NCI-H2227 (cell line): Measurements from ENCODE around the gene ABI3BP.
"Not testable (repeated sequence)": the region's sequence is repeated elsewhere in the genome, so short reads cannot be mapped to it uniquely, and the experiment has no call there.

Source experiments
- DNase-seq: peaks from one replicate; lab custom pipeline; 2025; ENCODE audit not compliant: unreplicated experiment; lab: John Stamatoyannopoulos, UW

The ABI3BP gene

DNA sequence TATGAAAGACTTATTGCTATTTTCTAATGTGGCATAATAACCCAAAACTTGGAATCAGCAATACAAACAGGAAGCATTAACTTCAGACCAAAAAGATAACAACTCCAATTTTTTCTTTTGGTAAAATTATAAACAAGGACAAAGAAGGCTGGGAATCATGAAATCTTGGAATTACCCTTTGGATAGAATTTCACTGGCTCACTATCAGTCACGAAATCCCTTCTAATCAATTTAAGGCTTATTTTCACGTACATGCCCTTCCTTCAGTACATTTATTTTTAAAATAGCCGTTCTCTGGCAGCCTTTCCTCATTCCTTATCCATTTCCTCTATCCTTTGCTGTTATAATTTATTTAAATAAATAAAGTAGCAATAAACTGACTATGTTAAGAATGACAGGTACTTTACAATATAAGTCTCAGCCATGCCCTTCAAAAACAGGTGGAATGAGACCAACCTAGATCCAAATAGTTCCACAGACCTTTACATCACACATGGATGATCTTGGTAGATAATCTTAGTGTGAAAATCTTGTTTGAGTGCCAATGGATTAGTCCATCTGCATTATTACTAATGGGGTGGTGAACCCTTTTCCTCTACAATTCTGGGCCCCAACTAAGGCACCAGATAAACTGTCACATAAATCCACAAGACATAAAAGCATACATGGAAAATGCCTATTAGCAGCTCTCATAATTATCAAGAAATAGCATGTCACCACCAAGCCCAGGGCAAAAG, 38.9 kb downstream of the ABI3BP start:
- no peak for DNase-seq

DNA sequence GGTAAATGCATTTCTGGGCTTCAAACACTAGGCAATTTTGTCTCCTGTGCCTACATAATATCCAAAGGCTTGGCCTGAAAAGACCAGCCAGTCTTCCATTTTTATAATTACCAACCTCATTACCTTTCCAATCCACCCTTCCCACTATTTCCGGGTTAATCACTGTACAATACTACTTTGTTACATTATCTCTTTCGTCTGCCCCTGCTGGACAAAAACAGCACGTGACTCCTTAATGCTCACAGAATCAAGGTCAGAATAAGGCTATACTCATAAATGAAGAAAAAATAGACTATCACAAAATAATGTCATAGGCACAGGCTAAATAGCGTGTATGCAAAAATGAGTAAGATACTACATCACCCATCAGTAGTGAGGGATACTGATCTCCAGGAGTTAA, 40.1 kb downstream of the ABI3BP start:
- no peak for DNase-seq

DNA sequence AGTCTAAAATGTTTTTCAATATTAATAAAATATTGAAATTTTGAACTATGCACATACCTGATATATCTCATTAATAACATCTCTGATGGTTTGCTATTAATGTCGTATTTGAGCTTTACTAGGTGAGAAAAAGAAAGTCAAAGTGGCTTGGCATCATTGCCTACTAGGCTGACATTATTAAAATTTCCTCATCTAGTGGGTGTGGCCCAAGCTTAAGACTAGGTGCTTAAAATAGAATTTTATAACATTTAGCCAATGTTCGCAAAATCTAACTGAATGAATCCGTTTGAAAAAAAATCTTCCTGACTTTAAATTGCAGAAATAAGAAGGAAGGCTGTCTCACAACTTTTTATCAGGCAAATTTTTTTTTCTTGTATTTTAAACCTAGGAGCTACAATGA, 46.1 kb downstream of the ABI3BP start:
- no peak for DNase-seq

DNA sequence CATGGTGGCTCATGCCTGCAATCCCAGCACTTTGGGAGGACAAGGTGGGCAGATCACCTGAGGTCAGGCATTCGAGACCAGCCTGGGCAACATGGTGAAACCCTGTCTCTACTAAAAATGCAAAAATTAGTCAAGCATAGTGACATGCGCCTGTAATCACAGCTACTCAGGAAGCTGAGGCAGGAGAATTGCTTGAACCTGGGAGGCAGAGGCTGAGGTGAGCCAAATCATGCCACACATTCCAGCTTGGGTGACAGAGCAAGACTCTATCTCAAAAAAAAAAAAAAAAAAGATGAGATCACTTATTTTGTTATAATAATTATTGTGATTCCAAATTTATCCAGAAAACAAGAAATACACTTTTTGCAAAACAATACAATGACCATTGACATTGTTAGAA, 47.1 kb downstream of the ABI3BP start:
- DNase-seq, result not testable (repeated sequence)

DNA sequence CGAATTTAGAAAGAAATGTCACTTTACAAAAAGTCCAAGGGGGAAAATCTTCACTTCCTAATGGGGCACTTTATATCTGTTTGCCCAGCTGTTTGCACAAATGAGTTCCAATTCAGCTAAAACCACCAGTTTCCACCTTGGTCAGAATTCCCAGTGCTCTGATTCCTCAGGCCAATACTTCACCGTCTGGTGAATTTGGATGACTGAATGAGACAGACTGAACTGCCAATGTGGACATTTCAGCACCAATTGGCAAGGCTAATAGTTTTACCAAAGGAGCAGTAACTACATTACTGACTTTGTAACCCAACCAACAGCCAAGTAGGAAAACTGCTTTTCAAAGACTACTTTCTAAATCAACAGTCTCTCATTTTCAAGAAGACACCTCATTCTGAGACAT, 51.8 kb downstream of the ABI3BP start:
- DNase-seq, result no peak

DNA sequence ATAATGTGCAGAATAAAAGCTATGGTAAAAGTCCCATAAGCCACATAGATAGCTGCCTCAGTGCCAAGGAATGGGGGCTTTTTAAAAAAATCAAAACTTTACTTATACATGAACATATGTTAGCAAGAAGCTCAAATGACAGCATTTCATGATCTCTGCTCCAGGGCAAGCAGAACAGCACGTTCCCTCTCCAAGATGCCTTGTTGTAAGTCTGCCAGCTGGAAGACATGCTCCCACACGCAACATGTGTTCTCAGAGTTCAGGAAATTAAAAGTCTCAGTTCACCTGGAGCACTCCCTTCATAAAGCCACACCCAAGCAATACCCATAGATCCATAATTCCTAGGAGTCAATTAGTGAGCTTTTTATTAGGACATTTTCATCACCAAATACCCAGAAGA, 52.2 kb downstream of the ABI3BP start:
- DNase-seq, result no peak

DNA sequence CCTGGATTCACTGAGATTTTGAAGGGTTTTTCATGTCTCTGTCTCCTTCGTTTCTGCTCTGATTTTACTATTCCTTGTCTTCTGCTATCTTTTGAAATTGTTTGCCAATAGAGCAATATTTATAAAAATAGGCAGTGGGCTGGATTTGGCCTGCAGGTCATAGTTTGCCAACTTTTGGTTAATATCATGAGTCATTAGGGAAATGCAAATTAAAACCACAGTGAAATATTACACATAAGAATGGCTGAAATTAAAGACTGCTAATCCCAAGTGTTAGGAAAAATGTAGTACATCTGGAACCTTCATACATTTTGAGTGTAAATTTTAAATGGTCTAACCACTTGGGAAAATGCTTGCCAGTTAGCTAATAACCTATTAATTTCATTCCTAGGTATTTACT, 56.3 kb downstream of the ABI3BP start:
- DNase-seq, result no peak

DNA sequence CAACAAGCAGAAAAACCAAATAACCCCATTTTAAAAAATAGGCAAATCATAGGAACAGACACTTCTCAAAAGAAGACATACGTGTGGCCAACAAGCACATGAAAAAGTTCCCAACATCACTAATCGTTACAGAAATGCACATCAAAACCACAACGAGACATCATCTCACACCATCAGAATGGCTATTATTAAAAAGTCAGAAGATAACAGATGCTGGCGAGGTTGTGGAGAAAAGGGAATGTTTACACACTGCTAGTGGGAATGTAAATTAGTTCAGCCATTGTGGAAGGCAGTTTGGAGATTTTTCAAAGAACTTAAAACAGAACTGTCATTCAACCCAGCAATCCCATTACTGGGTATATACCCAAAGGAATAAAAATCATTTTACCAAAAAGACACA, 60.7 kb downstream of the ABI3BP start:
- DNase-seq, result no peak

DNA sequence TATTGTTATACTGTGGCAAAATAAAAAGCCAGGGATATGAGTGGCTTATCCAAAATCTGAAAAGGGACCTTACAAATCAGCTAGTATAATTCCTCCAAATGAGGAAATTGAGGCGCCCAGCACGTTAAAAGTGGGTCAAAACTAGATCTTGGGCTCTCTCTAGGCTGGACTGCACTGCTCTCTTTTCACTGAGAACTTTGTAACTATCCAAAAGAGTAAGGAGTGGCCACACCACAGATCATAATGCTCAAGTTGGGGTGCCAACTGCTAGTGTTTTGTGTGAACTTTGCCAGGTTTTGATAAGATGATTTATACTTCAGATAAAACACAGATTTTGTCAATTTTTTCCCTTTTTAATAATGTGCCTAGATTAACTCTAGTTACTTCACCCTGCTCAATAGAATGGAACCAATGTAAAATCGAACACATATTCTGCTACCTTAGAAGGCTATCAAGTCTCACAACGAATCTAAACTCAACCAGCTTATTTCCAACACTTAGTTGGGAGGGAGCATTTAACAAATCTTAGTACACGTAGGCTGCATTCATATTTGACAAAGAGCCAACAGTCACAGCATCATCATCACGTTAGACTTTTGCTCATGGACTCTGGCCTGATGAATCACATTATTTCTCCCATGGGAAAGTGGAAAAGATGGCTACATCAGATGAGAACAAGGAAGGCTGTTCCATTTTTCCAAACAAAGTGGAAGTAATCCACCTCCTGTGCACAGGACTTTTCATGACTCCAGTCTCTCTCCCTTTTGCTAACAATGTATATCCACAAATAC, 64.4 kb downstream of the ABI3BP start:
- no peak for DNase-seq

DNA sequence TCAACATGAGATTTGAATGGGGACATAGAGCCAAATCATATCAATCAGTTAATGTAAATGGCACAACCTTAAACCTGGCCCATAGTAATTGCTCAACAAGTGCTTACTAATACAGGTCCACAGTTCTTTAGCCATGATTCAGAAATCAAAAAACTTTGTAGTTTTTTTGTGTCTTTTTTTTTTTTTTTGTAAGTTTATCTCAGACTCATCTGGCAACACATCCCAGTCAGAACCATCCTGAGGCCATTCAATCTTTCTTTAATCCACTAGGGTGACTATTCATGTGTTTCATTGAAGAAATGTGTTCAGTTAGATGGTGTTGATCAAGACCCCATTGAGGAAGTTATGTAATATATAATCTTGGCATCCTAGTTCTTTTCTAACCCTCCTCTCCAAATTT, 65.4 kb downstream of the ABI3BP start:
- no peak for DNase-seq

DNA sequence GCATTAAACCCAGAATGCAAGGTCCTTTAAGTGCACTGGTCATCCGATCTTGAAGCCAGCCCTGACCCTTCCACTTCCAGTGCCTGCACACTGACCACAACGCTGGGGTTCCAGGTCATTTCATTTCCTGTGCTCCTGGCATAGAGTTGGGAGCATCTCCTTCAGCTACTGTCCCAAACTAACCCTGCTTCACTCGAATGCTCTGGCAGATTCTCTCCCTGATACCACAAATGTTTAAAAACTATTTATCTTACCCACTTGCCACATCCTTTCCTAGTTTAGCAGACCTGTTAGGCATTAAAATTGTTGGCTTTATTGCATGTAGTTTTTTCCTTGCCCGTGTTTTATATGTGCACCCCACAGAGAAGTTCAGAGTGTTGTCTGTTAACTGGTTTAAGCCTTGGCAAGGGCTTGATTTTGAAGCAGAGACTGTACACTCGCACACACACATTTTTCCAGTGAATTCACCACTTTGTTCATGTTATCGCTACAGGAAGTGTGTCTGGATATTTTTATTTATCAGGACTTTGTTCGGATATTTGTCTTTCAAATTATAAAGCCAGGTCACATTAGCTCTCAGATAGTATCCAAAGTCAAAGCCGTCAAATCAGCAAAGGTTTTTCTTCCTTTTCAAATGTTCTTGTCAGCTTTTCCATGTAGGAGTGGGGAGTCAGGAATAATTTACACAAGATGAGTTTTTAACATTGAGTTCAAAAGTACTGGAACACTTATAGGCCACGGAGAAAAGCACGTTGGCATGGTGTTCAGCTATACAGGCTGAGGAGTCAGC, 77.3 kb downstream of the ABI3BP start:
- no peak for DNase-seq

DNA sequence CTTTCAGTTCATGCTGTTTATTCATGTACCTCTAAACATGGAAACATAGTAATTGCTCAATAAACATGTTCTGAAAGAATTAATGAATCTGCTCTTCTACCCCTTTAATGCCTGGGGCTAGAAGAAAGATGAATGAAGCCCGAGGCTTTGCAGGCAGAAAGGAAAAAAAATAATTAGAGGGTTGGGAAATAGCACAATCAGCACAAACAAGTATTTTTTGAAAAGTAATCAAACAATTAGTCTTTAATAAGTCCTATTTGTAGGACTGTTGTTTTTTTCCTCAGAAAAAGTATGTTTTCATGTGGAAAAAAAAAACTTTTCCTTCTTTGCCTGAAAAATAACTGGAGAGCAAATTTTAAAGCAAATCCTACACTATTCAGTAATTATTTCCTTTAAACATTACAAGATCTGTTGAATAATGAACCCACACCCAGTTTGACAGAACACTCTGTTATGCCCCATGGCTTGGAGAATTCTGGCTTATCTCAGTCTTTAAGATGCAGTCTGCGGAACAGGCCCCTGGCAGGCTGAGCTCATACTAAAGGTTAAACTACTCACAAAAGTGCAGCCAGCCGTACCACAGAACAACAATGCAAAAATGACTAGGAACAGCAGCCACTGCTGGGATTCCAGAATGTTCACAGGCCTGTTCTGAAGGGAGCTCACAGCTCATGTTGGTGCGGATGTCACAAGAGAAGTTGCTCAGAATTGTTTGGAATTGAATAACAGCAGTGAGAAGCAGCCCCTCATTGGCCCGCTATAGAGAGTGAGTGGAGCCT, 79.2 kb downstream of the ABI3BP start:
- DNase-seq, result no peak

DNA sequence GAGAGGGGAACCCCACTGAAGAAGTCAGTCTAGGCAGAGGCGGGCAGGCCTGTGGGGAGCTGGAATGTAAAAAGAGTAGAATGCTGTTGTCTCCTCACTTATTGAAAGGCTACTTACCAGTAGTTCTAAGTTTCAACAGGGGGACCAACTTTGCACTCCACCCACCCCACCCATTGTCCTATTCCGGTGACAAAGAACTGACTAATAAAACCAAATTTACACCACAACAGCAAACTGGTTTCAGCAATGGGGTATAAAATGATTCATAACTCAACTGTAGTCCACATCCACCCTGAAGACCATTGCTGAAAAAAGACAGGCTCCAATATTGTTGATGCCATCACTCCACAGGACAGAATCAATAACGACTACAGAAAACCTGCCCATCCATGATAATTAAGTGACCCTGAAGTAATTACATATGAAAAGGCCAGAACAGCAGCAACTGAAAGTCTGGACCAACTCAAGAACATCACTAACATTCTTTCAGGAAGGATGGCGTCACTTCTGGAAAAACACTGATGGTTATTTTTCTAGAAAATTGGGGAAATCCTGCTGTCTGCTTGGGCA, 80.2 kb downstream of the ABI3BP start:
- DNase-seq, result no peak

DNA sequence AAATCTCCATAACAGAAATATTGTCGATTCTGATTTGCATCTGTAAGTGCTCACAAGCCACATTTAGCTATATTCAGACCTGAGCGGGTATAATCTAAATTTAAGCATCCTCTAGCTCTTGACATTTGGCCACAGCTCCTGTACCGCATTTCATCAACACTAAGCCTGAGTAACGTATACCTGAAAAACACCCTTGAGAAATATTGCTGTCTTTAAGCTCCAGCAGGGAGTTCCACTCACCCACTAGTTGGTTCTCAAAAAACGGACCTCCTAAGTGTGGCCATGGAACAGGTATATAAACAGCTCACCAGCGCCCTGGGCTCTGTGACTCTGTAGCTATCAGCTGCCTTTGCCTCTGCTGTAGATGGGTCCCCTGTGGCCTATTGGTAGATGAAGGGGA, 80.7 kb downstream of the ABI3BP start:
- DNase-seq, result no peak

DNA sequence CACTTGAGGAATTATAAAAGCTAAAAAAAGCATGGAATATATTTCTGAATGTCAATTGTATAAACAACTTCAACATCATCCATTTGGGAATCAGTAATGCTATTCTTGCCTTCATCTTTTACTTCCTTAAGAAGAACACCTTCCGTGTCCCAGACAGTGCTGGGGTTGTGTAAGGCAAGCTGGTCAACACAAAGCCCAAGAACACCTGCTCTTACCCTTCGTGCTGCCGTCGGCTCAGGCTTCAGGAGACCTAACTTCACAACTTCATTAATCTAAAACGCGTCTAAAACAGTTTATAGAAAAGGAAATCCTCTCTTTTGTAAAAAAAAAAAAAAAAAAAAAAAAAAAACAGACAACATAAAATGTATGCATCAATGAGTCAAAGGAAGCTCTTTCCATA, 81.3 kb downstream of the ABI3BP start:
- no peak for DNase-seq

DNA sequence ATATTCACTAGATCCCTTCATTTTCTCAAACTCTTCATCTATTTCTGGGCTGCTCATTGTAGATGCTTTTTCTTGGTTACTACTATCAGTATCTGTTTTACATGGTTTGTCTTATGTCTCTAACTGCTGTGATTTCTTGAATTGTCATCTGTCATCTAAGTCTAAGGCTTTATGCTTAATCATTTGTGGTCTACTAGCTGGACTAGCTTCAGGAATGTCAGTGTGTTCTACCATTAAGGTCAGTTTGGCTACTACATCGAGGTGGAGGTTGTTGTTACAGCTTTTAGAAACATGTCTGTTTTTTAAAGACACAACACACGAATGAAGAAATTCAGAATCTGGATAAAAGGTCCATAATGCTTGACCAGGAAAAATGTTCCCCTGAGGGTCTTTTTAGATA, 82.2 kb downstream of the ABI3BP start:
- no peak for DNase-seq

DNA sequence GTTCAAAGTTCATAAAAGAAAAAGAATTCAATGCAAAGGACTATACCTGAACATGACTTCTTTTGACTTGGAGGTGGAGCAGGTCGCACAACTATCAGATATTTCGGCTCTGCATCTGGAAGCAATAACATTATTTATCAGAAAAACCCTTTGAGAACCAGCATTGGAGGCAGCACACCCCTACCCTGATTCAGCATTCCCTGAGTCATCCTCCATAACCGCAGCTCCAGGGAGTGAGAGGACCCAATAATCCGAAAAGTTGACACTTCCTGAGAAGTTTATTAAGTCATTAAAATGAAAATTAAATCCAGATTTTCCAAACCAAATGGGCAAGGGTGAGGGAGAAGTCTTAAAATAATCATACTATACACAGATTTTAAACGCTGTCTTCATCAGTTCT, 90.6 kb downstream of the ABI3BP start:
- DNase-seq, result no peak

DNA sequence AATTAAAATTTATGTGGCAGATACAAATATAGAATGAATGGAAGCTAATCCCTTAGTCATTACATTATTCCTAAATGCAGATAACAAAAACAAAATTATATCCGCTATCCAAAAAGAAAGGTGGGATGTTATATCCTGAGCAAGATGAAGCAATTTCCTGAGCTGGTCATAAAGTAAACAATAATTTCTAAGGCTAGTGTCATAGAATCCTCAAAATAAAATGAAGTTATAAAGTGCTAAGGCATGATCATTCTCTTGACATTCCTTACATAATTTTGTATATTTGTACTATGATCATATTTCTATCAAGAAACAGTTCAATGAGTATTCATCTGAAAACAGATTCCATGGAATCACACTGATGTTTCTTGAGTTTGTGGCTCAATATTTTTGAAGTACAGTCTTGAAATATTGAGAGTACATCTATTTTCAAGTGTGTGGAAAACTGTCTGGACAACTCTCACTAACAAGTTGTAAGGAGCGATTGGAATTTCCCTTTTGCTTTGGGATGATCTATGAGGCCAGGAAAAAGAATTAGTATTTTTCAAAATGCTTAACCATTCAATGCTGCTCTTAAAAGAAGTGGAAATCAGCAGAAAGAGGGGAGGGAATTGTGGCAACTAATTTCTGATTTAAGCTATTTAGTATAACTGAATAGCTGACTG, 92.4 kb downstream of the ABI3BP start:
- no peak for DNase-seq

DNA sequence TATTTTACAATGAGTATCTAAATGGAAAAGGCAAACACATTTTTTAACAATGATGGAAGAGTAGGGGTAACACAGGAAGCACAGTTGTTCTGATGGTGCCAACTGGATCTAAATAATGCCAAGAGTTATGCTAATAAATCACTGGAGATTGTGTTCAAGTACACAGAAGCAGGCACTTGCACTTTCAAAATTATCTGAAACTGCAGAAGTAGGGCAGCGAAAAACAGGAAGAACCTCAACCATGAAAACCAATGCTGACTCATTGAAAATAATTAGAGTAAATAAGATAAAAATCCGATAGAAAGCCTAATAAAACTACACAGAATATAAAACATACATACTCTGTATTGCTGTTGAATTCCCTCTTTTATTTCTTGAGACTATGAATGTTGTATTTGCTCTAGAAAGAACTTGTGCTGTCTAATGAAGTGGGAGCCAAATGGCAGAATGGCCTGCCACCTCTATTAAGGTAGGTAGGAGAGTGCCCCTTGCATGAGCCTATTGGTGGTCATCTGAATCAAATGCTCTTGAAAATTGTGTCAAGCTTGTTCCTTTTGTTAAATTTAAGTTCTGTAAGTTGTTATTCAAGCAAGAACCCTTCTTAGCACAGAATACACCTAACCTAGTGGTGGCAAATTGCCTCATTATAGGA, 93.7 kb downstream of the ABI3BP start:
- DNase-seq, result no peak

DNA sequence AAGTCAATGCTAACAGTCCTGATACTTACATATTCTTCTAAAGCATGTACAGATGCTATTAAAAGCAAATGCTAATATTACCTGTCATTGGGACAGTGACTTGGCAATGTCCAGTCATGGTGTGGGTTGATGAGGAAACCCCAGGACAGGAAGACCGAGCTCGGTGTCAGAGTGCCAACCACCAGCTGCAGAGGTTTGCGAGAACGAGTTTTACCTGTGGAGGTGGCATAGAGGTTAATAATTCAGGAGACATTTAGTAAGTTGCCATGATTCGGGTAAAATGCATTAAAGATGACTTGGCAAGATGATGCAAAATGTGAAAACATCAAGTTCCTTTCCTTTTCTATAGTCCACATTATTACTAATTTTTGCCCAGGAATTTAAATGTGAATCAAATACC, 94.5 kb downstream of the ABI3BP start:
- no peak for DNase-seq
